OCI-LY1 (cell line): Measurements from ENCODE around the gene ATP8B1.

Experiments
- H2AFZ ChIP-seq: fragments of 200-600 bp; sonication (generic), shearing (Covaris generic); 2 replicates; pipeline ENCODE4 v1.6.0; 2014; ENCODE audit warnings: antibody characterized with exemption, mild to moderate bottlenecking, low read length
- H3F3A ChIP-seq: fragments of 200-600 bp; sonication (generic), shearing (Covaris generic); 2 replicates; pipeline ENCODE4 v1.6.0; 2014; ENCODE audit warnings: mild to moderate bottlenecking, antibody characterized with exemption, low read length, moderate library complexity; ENCODE audit not compliant: insufficient read depth
- H3K27ac ChIP-seq: fragments of 200-600 bp; sonication (generic); 2 replicates; pipeline ENCODE4 v1.5.1; 2014; ENCODE audit warnings: low read length, mixed run types, mild to moderate bottlenecking, low read depth; ENCODE audit not compliant: poor library complexity, severe bottlenecking
- H3K27me3 ChIP-seq: fragments of 200-600 bp; sonication (generic); 2 replicates; pipeline ENCODE4 v1.6.0; 2014; ENCODE audit warnings: antibody characterized with exemption, mild to moderate bottlenecking, low read length, moderate library complexity; ENCODE audit not compliant: insufficient read depth
- H3K36me3 ChIP-seq: fragments of 200-600 bp; sonication (generic); 2 replicates; pipeline ENCODE4 v1.6.1; 2014; ENCODE audit warnings: mild to moderate bottlenecking, antibody characterized with exemption, low read length, moderate library complexity, mixed read lengths; ENCODE audit not compliant: insufficient read depth
- H3K4me1 ChIP-seq: fragments of 200-600 bp; sonication (generic); 2 replicates; pipeline ENCODE4 v1.5.1; 2014; ENCODE audit warnings: mild to moderate bottlenecking, low read length, moderate library complexity; ENCODE audit not compliant: insufficient read depth, severe bottlenecking
- H3K4me2 ChIP-seq: fragments of 200-600 bp; sonication (generic), shearing (Covaris generic); 2 replicates; pipeline ENCODE4 v1.6.1; 2014; ENCODE audit warnings: low read length
- H3K4me3 ChIP-seq: fragments of 200-600 bp; sonication (generic); 2 replicates; pipeline ENCODE4 v1.5.1; 2014; ENCODE audit warnings: low read length, low read depth, mild to moderate bottlenecking, mixed read lengths; ENCODE audit not compliant: poor library complexity, severe bottlenecking
- H3K79me2 ChIP-seq: fragments of 200-600 bp; shearing (Covaris generic); 2 replicates; pipeline ENCODE4 v1.6.1; 2016; ENCODE audit warnings: mixed run types, low read length, mixed read lengths; ENCODE audit not compliant: insufficient read depth
- H3K9ac ChIP-seq: fragments of 200-600 bp; sonication (generic), shearing (Covaris generic); 2 replicates; pipeline ENCODE4 v1.6.1; 2014; ENCODE audit warnings: mild to moderate bottlenecking, low read length, mixed read lengths
- H3K9me2 ChIP-seq: fragments of 200-600 bp; sonication (generic), shearing (Covaris generic); 2 replicates; pipeline ENCODE4 v1.6.1; 2014; ENCODE audit warnings: low read depth, mild to moderate bottlenecking, low read length, mixed read lengths
- H3K9me3 ChIP-seq: fragments of 200-600 bp; shearing (Covaris generic); 2 replicates; pipeline ENCODE4 v1.6.1; 2014; ENCODE audit warnings: low read length, mixed read lengths
- H4K20me1 ChIP-seq: fragments of 200-600 bp; sonication (generic), shearing (Covaris generic); 2 replicates; pipeline ENCODE4 v1.6.0; 2016; ENCODE audit warnings: mild to moderate bottlenecking, low read length; ENCODE audit not compliant: insufficient read depth
- EZH2 ChIP-seq: fragments of 200-600 bp; sonication (generic), shearing (Covaris generic); IDR thresholded peaks from 2 replicates; pipeline ENCODE4 v1.8.0; 2017; ENCODE audit warnings: borderline replicate concordance, mixed run types, mild to moderate bottlenecking, antibody characterized with exemption, low read length, moderate library complexity, mixed read lengths
- TF ChIP-seq, protein P1 (sequence below): fragments of 200-600 bp; sonication (generic), shearing (Covaris generic); IDR thresholded peaks from 2 replicates; pipeline ENCODE4 v1.5.1; 2017; ENCODE audit warnings: mild to moderate bottlenecking, antibody characterized with exemption, low read length, moderate library complexity, mixed read lengths

The ATP8B1 gene

DNA sequence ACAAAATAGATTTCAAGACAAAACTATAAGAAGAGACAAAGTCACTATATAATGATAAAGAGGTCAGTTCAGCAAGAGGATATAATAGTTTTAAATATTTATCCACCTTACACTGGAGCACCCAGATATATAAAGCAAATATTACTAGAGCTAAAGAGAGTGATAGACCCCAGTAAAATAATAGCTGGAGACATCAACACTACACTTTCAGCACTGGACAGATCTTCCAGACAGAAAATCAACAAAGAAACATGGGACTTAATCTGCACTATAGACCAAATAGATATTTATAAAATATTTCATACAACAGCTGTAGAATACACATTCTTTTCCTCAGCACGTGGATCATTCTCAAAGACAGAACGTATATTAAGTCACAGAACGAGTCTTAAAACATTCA lies 86.6 kb downstream of the ATP8B1 start:
- H3K4me1 ChIP-seq = no peaks in the 10 kb centered on the region

DNA sequence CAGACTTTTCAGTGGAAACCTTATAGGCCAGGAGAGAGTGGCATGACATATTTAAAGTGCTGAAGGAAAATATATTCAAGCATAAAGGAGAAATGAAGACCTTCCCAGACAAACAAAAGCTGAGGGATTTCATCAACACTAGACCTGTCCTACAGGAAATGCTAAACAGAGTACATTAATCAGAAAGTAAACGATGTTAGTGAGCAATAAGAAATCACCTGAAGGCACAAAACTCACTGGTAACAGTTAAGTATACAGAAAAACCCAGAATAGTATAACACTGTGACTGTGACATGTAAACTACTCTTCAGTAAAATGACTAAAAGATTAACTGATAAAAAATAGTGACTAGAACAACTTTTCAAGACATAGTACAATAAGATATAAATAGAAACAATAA lies 87.4 kb downstream of the ATP8B1 start:
- H3K79me2 ChIP-seq = no peaks in the 10 kb centered on the region
- no peak for TF ChIP-seq EZH2
- TF ChIP-seq, protein P1, sequence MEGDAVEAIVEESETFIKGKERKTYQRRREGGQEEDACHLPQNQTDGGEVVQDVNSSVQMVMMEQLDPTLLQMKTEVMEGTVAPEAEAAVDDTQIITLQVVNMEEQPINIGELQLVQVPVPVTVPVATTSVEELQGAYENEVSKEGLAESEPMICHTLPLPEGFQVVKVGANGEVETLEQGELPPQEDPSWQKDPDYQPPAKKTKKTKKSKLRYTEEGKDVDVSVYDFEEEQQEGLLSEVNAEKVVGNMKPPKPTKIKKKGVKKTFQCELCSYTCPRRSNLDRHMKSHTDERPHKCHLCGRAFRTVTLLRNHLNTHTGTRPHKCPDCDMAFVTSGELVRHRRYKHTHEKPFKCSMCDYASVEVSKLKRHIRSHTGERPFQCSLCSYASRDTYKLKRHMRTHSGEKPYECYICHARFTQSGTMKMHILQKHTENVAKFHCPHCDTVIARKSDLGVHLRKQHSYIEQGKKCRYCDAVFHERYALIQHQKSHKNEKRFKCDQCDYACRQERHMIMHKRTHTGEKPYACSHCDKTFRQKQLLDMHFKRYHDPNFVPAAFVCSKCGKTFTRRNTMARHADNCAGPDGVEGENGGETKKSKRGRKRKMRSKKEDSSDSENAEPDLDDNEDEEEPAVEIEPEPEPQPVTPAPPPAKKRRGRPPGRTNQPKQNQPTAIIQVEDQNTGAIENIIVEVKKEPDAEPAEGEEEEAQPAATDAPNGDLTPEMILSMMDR = no peak
- no peaks in the 10 kb centered on the region for H4K20me1 ChIP-seq

More for the DNA sequence above, 86.6 kb downstream of the ATP8B1 start:
- H3K9me2 ChIP-seq = no peaks in the 10 kb centered on the region
- no peaks in the 10 kb centered on the region for H4K20me1 ChIP-seq
- no peaks in the 10 kb centered on the region for H3K9me3 ChIP-seq
- no peak overlapping the region for H3K9ac ChIP-seq
- no peaks in the 10 kb centered on the region for H3F3A ChIP-seq
- H3K36me3 ChIP-seq = no peaks in the 10 kb centered on the region
- H3K27ac ChIP-seq = no peak overlapping the region
- no peaks in the 10 kb centered on the region for H3K27me3 ChIP-seq
- no peak overlapping the region for H2AFZ ChIP-seq
- H3K4me2 ChIP-seq = no peak overlapping the region
- no peaks in the 10 kb centered on the region for H3K79me2 ChIP-seq
- TF ChIP-seq, protein P1 = no peak
- no peak overlapping the region for H3K4me3 ChIP-seq

DNA sequence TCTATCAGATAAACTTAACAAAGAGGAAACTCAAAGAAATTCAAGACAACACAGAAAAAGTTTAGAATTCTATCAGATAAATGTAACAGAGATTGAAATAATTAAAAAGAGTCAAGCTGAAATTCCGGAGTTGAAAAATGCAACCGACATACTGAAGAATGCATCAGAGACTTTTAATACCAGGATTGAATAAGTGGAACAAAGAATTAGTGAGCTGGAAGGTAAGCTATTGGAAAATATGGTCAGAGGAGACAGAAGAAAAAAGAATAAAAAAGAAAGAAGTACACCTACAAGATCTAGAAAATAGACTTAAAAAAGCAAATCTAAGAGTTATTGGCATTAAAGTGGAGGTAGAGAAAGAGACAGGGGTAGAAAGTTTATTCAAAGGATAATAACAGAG lies 88.0 kb downstream of the ATP8B1 start:
- Histone ChIP-seq H3K27me3 (no peaks in the 10 kb centered on the region), H2AFZ (no peak overlapping the region), H3K4me1 (no peaks in the 10 kb centered on the region), H4K20me1 (no peaks in the 10 kb centered on the region), H3K79me2 (no peaks in the 10 kb centered on the region), H3K9me2 (no peaks in the 10 kb centered on the region), H3K9ac (no peak overlapping the region), H3K4me3 (no peak overlapping the region), H3K9me3 (no peaks in the 10 kb centered on the region), H3K27ac (no peak overlapping the region), H3F3A (no peaks in the 10 kb centered on the region), H3K36me3 (no peaks in the 10 kb centered on the region), H3K4me2 (no peak overlapping the region)
- TF ChIP-seq EZH2 = no peak
- TF ChIP-seq, protein P1 = no peak

More for the DNA sequence above, 87.4 kb downstream of the ATP8B1 start:
- H3K4me3 ChIP-seq = no peak overlapping the region
- no peak overlapping the region for H3K27ac ChIP-seq
- H3K4me2 ChIP-seq = no peak overlapping the region
- no peaks in the 10 kb centered on the region for H3K36me3 ChIP-seq
- H3F3A ChIP-seq = no peaks in the 10 kb centered on the region
- H3K27me3 ChIP-seq = no peaks in the 10 kb centered on the region
- no peaks in the 10 kb centered on the region for H3K9me2 ChIP-seq
- H3K9me3 ChIP-seq = no peaks in the 10 kb centered on the region
- H2AFZ ChIP-seq = no peak overlapping the region
- no peaks in the 10 kb centered on the region for H3K4me1 ChIP-seq
- no peak overlapping the region for H3K9ac ChIP-seq
